HG03558 (cell line): ENCODE measurements around the gene SELPLG.
"Not testable (repeated sequence)": the region's sequence is repeated elsewhere in the genome, so short reads cannot be mapped to it uniquely, and the experiment has no call there.

Source experiments
- ATAC-seq: cut with Tn5 transposase; IDR thresholded peaks from one replicate; pipeline ENCODE4 v1.9.1; 2021; ENCODE audit warnings: moderate number of reproducible peaks; ENCODE audit not compliant: unreplicated experiment; ENCODE audit errors: extremely low read depth

Gene SELPLG

DNA sequence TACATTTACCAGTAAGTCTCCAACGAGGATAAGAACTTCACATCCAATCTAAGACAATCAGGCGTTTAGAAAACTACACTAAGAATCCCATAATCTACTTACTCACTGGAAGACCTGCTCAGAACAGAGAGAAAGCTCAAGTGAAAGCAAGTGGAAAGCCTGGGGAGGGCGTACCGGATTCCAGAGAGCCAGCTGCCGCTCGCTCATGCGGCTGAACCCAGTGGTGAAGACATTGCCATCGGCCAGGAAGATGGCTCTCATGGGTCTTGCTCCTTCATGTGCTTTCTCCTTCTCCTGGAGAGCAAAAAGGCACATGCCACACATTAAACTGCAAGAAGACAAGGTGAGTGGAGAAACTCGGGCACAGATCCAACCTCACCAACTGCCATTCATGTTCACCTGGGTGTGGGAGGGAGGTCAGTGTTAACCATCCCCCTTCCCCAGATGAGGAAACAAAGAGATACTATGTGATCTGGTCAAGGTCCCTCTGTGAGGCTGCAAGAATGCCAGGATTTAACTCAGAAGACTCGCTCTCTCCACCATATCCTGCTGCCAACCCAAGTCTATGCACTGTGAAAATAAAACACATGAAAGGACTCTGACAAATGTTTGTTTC, 23.5 kb upstream of the SELPLG start:
- no peak for ATAC-seq

DNA sequence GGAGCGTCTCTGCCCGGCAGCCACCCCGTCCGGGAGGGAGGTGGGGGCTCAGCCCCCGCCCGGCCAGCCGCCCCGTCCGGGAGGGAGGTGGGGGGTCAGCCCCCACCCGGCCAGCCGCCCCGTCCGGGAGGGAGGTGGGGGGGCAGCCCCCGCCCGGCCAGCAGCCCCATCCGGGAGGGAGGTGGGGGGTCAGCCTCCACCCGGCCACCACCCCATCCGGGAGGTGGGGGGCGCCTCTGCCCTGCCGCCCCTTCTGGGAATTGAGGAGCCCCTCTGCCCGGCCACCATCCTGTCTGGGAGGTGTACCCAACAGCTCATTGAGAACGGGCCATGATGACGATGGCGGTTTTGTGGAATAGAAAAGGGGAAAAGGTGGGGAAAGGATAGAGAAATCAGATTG, 22.6 kb upstream of the SELPLG start:
- ATAC-seq = not testable (repeated sequence)

DNA sequence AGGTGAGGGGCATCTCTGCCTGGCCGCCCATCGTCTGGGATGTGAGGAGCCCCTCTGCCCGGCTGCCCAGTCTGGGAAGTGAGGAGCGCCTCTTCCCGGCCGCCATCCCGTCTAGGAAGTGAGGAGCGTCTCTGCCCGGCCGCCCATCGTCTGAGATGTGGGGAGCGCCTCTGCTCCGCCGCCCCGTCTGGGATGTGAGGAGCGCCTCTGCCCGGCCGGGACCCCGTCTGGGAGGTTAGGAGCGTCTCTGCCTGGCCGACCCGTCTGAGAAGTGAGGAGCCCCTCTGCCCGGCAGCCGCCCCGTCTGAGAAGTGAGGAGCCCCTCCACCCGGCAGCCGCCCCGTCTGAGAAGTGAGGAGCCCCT, 22.1 kb upstream of the SELPLG start:
- not testable (repeated sequence) for ATAC-seq

DNA sequence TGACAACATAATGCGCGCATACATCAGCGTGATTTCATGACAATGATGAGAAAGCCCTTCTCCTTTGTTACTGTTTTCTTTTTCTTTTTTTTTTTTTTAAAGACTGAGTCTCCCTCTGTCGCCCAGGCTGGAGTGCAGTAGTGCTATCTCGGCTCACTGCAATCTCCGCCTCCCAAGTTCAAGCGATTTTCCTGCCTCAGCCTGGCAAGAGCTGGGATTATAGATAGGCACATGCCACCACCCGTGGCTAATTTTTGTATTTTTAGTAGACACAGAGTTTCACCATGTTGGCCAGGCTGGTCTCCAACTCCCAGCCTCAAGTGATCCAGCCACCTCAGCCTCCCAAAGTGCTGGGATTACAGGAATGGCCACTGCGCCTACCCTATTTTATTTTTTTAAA, 20.9 kb upstream of the SELPLG start:
- not testable (repeated sequence) for ATAC-seq

DNA sequence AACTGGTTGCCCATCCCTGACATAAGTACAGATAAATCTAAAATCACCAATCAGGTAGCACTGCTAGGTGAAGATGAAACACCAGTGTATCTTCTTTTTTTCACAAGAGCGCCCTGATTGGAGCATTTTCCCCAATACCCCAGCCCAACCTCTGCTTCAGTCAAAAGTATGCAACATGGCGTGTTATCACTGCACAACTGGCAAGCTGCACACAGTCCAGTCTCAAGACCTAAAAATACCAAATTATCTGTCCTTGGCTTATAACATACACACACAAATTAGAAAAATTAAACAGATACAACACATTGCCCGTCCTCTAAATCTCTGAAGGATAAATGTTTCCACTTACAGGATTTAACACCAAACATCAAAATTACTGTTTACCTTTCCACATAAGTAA, 20.2 kb upstream of the SELPLG start:
- no peak for ATAC-seq

DNA sequence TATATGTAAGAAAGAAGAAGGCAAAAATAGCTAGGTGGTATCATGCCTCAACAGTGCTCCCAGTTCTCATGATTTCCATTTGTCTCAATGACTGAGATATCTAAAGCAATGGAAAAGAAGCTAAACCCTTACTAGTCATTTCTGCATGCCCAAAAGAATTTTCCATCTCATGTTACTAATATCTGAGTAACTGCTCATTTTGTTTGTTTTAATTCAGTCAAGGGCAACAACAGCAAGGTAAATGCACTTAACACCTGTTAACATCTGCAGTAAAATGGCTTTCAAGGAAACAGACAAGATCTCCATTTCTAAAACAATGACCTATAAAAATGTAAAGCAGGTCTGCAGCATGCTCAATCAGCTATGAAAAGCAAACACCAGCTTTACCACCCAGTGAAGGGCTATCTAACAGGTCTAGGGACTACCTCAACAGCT, 19.4 kb upstream of the SELPLG start:
- no peak for ATAC-seq

DNA sequence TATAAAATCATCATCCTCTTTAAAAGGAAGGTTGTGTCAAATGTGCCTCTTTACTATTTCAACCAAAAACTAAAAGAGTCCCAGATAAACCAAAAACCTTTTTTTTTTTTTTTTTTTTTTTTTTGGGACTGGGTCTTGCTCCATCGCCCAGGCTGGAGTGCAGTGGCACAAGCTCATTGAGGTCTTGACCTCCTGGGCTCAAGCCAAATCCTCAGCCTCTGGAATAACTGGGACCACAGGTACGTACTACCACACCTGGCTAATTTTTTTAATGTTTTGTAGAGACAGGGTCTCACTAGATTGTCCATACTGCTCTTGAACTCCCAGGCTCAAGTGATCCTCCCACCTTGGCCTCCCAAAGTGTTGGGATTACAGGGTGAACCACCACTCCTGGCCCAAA, 16.4 kb upstream of the SELPLG start:
- ATAC-seq = no peak

DNA sequence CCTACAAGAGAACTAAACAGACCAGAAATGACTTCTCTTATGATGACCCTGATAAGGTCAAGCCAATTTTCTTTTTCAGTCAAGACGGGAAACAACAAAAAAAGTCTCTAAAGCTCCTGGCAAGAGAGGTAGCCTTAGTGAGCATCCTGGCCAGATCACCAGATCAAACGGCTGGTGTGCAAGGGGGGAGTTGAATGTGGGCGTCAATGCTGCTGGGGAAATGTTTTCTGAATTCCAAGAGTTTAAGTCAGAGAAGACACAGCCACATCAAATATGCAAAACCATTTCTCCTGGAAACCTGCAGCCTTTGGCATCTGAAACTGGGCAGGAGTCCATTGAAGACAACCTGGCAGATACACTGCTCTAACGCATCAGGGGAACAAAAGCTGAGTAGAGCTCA, 16.0 kb upstream of the SELPLG start:
- no peak for ATAC-seq

DNA sequence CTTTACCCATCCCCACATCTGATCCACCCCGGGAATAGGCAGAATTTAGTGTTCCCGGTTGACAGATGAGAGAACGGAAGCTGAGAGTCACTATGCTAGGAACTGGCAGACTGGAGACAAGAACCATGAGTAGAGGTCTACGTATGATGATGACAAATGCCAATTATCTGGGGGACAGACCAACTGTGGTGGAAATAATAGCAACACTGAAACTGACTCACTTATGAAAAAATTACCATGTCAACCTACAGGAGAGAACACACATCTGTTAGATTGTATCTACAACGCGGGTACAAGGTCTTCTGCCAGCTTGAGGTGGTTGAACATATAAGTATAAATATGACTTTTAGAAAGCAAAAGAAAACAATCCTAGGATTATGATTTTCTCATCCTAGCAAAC, 15.4 kb upstream of the SELPLG start:
- no peak for ATAC-seq

DNA sequence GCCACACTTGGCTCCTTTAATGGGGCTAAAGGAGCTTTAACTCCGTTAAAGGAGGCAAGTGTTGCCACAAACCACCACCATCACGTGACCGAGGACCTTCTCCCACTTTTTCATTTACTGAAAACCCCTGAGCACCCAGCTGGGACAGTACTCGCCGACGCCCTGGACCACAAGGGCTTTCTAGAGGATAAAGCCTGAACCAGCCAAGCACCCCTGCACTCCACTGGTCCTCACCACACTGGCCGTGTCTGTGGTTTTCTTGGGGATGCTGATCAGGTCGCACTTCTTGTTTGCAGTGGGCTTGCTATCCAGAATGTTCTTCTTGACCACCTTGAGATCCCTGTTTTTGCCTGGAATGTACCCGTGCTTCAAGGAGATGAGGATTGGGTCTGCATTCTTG, 14.7 kb upstream of the SELPLG start:
- no peak for ATAC-seq

DNA sequence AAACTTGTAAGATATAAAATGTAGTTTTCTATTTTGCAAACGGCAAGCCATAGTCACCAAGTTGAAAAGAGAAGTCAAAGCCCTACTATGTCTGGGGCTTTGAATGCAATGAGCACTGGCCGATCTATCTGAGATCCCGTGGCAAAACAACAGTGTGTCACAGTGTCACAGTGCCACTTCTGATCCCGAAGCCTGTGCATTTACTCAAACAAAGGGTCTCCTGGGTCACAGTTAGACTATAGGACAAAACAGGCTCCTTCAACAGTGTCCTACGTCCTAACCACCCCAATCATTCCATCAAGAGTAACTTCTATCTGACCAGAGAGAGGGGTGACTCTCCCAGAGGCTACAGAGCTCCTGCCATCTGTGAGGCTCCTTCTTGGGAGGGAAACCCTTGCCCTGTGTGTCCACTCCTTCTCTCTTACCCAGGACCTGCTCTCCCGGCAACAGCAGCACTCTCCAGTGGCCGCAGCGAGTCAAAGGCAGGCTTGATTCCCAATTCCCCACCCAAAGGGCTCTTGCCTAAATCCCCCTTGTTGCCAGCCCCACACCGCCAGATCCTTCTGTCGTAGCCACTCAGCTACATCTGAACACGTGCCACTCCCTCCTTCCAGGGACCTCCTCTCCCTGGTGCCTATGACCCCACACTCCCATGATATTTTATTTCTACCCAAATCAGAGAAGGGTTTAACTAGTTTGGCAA, 14.0 kb upstream of the SELPLG start:
- no peak for ATAC-seq

DNA sequence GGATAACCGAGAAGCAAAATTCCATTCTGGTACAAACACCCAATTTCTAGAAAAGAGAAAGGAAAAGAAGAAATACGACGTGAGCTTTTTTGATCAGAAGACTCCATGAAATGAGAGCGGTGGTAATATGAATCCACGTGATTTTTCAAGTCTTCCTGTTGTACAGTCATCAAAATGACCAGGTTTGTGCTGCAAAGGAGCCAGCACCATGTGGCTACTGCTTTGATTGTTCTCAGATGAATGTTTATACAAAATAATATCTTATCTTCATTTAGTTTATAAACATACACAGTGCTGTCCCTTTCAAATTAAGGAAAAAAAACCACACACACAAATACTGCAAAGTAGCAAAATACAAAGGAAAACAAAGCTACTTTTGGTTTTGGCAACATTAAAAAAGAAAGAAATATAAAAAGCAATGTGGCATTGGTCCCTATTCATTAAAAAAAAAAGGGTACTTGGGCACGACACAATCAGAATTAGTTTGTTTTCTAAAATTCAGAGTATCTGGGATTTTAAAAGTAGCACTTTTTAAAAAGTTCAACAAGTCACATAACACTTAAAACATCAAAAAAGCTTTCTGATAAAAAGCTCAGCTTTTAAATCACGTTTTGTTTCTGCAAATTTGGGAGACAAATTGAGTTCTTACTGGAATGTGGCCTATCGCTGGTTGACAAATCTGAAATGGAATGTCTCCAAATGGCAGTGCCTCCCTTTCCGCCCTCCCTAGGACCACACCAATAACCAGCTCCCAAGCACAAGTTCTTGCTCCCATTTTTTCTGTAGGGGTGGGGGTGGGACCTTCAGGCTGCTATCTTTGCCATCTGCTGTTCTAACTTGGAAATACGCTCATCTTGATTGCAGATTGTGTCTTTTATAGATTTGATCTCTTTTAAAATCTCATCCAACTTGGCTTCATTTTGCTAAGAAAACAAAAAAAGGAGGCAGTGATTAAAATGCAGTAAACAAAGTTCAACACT, 13.2 kb upstream of the SELPLG start:
- no peak for ATAC-seq

DNA sequence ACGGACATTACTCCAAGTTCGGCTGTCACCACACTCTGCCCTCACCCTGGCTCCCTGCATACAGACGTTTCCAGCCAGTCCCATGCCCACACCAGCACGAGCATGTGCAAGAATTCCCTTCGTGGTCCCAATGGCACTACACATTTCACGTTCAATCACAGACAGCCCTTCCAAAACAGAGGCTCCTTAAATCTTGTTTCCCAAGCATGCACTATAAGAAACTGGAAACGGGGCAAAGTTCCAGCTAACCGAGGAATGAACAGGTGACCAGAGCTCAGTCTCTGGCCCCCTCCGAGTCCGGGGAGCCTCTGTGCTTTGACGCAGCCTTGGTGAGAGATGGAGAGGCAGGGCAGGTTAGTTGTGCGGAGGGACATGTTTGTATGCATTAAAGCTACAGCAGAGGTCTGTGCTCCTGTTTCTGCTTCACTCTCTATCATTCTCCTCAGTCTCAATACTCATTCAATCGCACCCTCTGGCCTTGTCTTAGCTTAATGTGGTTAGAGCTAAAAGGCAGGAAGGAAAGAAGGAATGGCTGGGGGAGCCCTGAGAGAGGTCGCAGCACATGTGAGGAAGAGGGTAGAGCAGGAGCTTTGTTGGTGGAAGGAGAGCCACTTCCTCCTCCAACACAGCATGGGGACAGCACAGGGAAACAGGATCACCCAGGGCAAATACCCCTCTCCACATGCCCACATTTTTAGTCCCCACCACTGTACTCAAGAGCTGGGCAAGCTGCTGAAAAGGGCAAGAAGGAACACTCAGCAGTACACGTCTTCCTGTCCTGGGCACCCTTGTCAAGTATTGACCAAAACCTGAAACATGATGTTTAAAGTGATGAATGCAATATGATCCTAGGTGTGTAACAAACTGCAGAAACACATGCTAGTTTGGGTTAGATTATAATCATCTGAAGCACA, 12.2 kb upstream of the SELPLG start:
- ATAC-seq = no peak

DNA sequence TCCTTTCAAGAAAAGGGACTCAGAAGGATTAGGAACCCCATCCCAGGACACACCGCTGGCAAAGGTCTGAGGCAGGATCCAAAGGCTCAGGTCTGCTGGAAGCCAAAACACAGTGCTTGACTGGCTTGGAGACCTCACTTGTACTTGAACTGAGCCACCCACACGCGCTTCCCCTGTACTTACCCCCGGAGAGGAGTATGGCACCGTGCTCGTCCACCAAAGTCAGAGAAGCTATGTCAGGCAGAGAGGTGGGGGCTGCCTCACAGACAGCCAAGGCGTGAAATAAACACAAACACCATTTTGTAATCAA, 11.1 kb upstream of the SELPLG start:
- ATAC-seq = no peak

DNA sequence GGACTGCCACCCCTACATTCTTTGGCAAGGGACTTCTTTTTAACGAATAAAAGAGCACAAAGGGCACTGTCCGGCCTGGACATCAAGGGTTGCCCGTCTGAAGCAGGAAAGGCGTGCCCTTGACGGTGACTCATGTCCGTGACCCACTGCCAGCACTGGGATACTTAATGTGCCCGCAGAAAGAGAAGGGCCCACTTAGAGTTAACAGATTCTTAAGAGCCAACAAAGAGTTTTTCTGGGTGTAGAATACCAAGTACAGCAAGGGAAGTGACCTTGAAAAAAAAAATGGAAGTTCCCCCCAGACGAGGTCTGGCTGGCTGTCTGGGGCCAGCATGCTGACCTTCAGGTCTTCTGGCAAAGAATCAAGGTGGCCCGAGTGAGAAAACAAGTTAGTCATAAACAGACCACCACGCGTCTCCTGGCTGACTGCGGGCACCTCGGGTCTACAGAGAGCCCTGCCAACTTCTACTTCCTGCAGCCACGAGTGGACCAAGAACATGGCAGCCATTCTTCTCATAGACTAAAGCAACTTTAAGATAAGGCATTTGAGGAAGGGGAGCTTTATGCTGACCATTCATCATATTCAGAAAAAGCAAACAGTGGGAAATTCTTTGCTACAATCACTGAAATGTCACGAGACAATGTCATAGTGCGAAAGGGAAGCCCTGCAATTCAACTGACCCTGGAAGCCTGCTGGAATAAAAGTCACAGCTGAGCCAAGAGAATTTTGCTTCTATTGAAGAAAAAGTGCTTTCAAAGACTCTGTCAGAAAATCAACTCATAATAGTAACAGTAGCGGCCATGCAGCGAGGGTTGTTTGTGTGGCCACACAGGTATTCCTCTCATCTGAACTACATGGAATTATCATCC, 10.5 kb upstream of the SELPLG start:
- ATAC-seq = no peak

DNA sequence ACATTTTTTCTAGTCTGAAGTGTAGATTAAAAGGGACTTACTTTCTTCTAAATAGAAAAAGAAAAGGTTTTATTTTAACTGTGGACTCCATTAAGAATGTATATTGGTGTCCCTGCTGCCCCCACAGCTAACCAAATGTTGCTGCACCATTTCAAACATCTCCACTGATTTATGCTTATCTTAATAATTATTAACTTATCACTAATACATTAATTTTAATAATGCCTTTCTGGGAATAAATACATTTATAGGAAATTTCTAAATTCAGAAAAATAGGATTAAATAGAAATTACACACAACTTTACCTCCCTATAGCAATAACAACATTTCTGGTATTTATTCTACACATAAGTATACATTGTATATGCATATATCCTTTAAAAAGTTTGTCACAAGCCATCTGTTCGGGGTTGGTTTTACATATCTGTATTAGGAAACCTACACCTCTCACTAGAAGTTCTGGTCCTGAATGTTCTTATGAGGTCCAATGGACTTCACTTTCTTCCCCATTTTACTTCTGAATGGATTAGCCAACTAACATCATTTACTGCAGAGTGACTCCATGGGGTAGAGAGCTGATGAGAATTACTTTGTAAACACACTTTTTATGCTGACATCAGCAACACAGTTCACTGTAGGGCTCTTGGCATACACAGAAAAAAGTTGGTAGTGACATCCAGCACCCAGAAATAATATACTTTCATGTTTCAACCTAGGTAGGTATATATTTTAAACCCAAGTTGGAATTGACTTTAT, 9.4 kb upstream of the SELPLG start:
- no peak for ATAC-seq

DNA sequence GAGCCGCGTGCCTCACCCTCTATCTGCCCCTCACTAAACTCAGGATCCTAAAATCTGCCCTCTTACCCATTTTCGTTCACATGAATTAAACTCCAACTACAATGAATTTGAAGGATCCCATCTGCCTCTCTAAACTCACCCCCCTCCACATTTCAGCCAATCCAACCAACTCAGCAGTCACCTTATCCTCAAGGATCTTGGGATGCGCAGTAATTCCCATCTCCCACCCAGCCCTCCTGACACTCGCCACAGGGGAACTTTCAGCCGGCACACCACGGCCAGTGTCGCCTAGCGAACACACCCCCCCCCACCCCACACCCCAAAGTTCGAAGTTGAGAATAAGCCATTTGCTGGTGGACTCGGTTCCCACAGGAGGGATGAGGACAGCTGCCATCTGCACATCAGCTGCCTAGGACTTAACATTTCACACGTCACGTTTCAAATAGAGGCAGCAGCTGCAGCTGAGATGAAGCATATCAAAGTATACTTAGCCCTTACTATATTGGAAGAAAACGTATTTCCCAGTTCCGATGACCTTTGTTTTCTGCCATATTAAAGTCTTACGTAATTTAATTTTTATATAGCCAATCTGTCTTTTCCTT, 8.7 kb upstream of the SELPLG start:
- no peak for ATAC-seq
